H9 (cell line): ENCODE data around the gene MCM8. TPM values are rescaled to one million over a fixed set of nuclear protein-coding genes. Genes with fewer than 3 reads are reported as not detected.

Experiments
- DNase-seq: peaks from one replicate; pipeline ENCODE4 v3.0.0-alpha.2; 2017
- H2AFZ ChIP-seq: one replicate; pipeline ENCODE4 v1.6.1; 2013; ENCODE audit warnings: mild to moderate bottlenecking, low read length, control low read depth, moderate library complexity
- H2AK5ac ChIP-seq: 2 replicates; pipeline ENCODE4 v1.6.1; 2013; ENCODE audit warnings: low read length, control low read depth, mixed read lengths; ENCODE audit not compliant: insufficient read length
- H2BK120ac ChIP-seq: one replicate; pipeline ENCODE4 v1.6.1; 2013; ENCODE audit warnings: low read depth, mild to moderate bottlenecking, low read length, control low read depth, inconsistent platforms; ENCODE audit not compliant: poor library complexity, severe bottlenecking
- H2BK12ac ChIP-seq: 2 replicates; pipeline ENCODE4 v1.6.1; 2013; ENCODE audit warnings: low read length, control low read depth, mixed read lengths, low read depth; ENCODE audit not compliant: insufficient read length
- H2BK15ac ChIP-seq: 2 replicates; pipeline ENCODE4 v1.6.1; 2013; ENCODE audit warnings: low read depth, low read length, control low read depth
- H2BK20ac ChIP-seq: one replicate; pipeline ENCODE4 v1.6.1; 2013; ENCODE audit warnings: low read depth, mild to moderate bottlenecking, low read length, control low read depth, inconsistent platforms; ENCODE audit not compliant: poor library complexity, severe bottlenecking
- H2BK5ac ChIP-seq: 2 replicates; pipeline ENCODE4 v1.6.1; 2013; ENCODE audit warnings: low read length, control low read depth, mixed read lengths; ENCODE audit not compliant: insufficient read length
- H3K14ac ChIP-seq: 2 replicates; pipeline ENCODE4 v1.6.1; 2013; ENCODE audit warnings: low read length, control low read depth; ENCODE audit not compliant: insufficient read depth
- H3K18ac ChIP-seq: 2 replicates; pipeline ENCODE4 v1.6.1; 2013; ENCODE audit warnings: low read depth, mild to moderate bottlenecking, mixed read lengths, low read length, control low read depth; ENCODE audit not compliant: insufficient read length
- H3K23ac ChIP-seq: 2 replicates; pipeline ENCODE4 v1.6.1; 2013; ENCODE audit warnings: low read length, control low read depth, mixed read lengths, low read depth; ENCODE audit not compliant: insufficient read length
- H3K23me2 ChIP-seq: 2 replicates; pipeline ENCODE4 v1.6.1; 2013; ENCODE audit warnings: low read depth, mild to moderate bottlenecking, mixed read lengths, low read length, control low read depth; ENCODE audit not compliant: insufficient read length, poor library complexity, severe bottlenecking
- H3K27ac ChIP-seq: 2 replicates; pipeline ENCODE4 v1.5.1; 2013; ENCODE audit warnings: low read length, control low read depth, mixed read lengths, low read depth; ENCODE audit not compliant: insufficient read length
- H3K27me3 ChIP-seq: 2 replicates; pipeline ENCODE4 v1.6.1; 2013; ENCODE audit warnings: low read length, control low read depth, inconsistent platforms; ENCODE audit not compliant: insufficient read depth
- H3K4ac ChIP-seq: 2 replicates; pipeline ENCODE4 v1.6.1; 2013; ENCODE audit warnings: low read depth, mild to moderate bottlenecking, control low read depth, inconsistent platforms, low read length, moderate library complexity
- H3K4me1 ChIP-seq: 2 replicates; pipeline ENCODE4 v1.6.1; 2013; ENCODE audit warnings: low read length, control low read depth, inconsistent platforms; ENCODE audit not compliant: insufficient read depth
- H3K4me2 ChIP-seq: 2 replicates; pipeline ENCODE4 v1.6.1; 2013; ENCODE audit warnings: low read length, control low read depth, mixed read lengths; ENCODE audit not compliant: insufficient read length, insufficient read depth
- H3K56ac ChIP-seq: 2 replicates; pipeline ENCODE4 v1.6.1; 2013; ENCODE audit warnings: low read depth, mild to moderate bottlenecking, mixed read lengths, low read length, control low read depth; ENCODE audit not compliant: insufficient read length
- H3K79me1 ChIP-seq: 2 replicates; pipeline ENCODE4 v1.6.1; 2013; ENCODE audit warnings: low read depth, mild to moderate bottlenecking, moderate library complexity, low read length, control low read depth, inconsistent platforms; ENCODE audit not compliant: insufficient read depth, poor library complexity, severe bottlenecking
- H3K79me2 ChIP-seq: 2 replicates; pipeline ENCODE4 v1.6.1; 2013; ENCODE audit warnings: low read length, control low read depth, inconsistent platforms; ENCODE audit not compliant: insufficient read depth
- H3K9ac ChIP-seq: 2 replicates; pipeline ENCODE4 v1.6.1; 2013; ENCODE audit warnings: low read length, control low read depth, mixed read lengths; ENCODE audit not compliant: insufficient read length; ENCODE audit errors: extremely low read depth
- H3K9me3 ChIP-seq: one replicate; pipeline ENCODE4 v1.6.1; 2013; ENCODE audit warnings: low read depth, low read length, inconsistent platforms; ENCODE audit not compliant: control insufficient read depth
- H3T11ph ChIP-seq: one replicate; pipeline ENCODE4 v1.6.1; 2013; ENCODE audit warnings: mild to moderate bottlenecking, low read length, control low read depth, inconsistent platforms
- H4K20me1 ChIP-seq: one replicate; pipeline ENCODE4 v1.6.1; 2013; ENCODE audit not compliant: control insufficient read depth, insufficient read length, insufficient read depth
- H4K5ac ChIP-seq: 2 replicates; pipeline ENCODE4 v1.6.1; 2013; ENCODE audit warnings: low read depth, mild to moderate bottlenecking, mixed read lengths, low read length, control low read depth; ENCODE audit not compliant: insufficient read length
- H4K8ac ChIP-seq: replicated peaks from 2 replicates; pipeline ENCODE4 v1.6.1; 2013; ENCODE audit warnings: low read length, control low read depth, mixed read lengths, low read depth; ENCODE audit not compliant: insufficient read length
- H4K91ac ChIP-seq: 2 replicates; pipeline ENCODE4 v1.6.1; 2013; ENCODE audit warnings: low read depth, mild to moderate bottlenecking, moderate library complexity, mixed read lengths, low read length, control low read depth; ENCODE audit not compliant: insufficient read length
- H3K27ac Mint-ChIP-seq, 3 experiments: 2 replicates in 2 of 3; 3 replicates in 1 of 3; pipeline ENCODE4 v1.8.0; 2020 to 2021; ENCODE audit warnings: mixed read lengths in 3 of 3, mild to moderate bottlenecking in 1 of 3, moderate library complexity in 1 of 3
- H3K27me3 Mint-ChIP-seq: 2 replicates; pipeline ENCODE4 v1.8.0; 2021; ENCODE audit warnings: low read depth, mild to moderate bottlenecking, moderate library complexity, mixed read lengths
- H3K36me3 Mint-ChIP-seq, 3 experiments: 2 replicates in 2 of 3; 3 replicates in 1 of 3; pipeline ENCODE4 v1.8.0; 2020 to 2021; ENCODE audit warnings: low read depth in 3 of 3, mixed read lengths in 3 of 3; ENCODE audit not compliant: insufficient read depth in 1 of 3
- H3K4me1 Mint-ChIP-seq, 2 experiments: 2 replicates each; pipeline ENCODE4 v1.8.0; 2020; ENCODE audit warnings: mixed read lengths in 2 of 2
- H3K4me3 Mint-ChIP-seq, 2 experiments: 2 replicates in 1 of 2; 3 replicates in 1 of 2; pipeline ENCODE4 v1.8.0; 2020 to 2021; ENCODE audit warnings: mild to moderate bottlenecking in 2 of 2, mixed read lengths in 2 of 2, moderate library complexity in 1 of 2
- H3K9me3 Mint-ChIP-seq, 2 experiments: 2 replicates in 1 of 2; 3 replicates in 1 of 2; pipeline ENCODE4 v1.8.0; 2020; ENCODE audit warnings: mild to moderate bottlenecking in 2 of 2, mixed read lengths in 2 of 2, moderate library complexity in 1 of 2
- WGBS: extraction: QIAGEN DNeasy Blood & Tissue Kit; methylation state at CpG from one replicate; pipeline ENCODE4 v1.1.7; 2013; ENCODE audit warnings: missing lambda C conversion rate, low lambda C conversion rate, mixed read lengths; ENCODE audit not compliant: insufficient read length; ENCODE audit errors: extremely low coverage; 5-methylcytosine and 5-hydroxymethylcytosine counted together
- total RNA-seq: library from RNA; stranded (reverse); gene quantifications from 2 replicates; pipeline ENCODE4 v1.2.1, GENCODE V29; 2021
- TF ChIP-seq, protein P1 (sequence below): fragments of 200-600 bp; sonication (generic); conservative IDR thresholded peaks from 3 replicates; pipeline ENCODE4 v1.8.0; 2021; ENCODE audit warnings: antibody characterized with exemption, mild to moderate bottlenecking

The MCM8 gene
- total RNA-seq, 1 experiment from 2014 or later = 32.2 TPM

DNA sequence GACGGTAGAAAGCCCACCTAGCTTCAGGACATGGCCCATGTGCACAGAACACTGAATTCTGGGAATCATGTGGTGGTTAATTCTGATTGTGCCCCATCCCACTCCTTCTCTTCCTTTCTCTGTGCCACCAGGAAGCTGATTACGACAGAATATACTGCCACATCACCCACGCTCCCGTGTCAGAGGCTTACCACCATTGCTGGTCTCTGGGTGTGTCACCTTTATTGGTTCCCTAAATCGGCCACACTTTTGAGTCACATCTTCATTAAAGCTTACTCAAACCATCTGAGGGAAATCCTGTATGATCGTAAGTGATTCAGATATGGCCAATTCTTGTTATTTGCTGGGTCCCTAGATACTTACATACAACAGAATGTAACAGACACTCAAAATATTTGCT is 3.2 kb upstream of the MCM8 start:
- Histone ChIP-seq H2BK20ac (no peak overlapping the region), H3K23ac (no peak overlapping the region), H4K5ac (no peak overlapping the region), H2AFZ (no peak overlapping the region), H3K79me2 (peaks cover 3% of the 10 kb centered on the region; the same call in 1 of the 2 replicates), H3K14ac (no peak overlapping the region), H3K4ac (no peak overlapping the region), H3K27ac (no peak overlapping the region), H3K9me3 (no peaks in the 10 kb centered on the region), H4K20me1 (no peaks in the 10 kb centered on the region), H2BK15ac (no peak overlapping the region), H3K27me3 (no peaks in the 10 kb centered on the region), H3K9ac (no peak overlapping the region), H3K4me1 (no peaks in the 10 kb centered on the region; the same call in 1 of the 2 replicates), H3T11ph (no peak overlapping the region), H3K23me2 (peaks cover 7% of the 10 kb centered on the region), H2BK12ac (no peak overlapping the region), H4K8ac (no peak overlapping the region), H2AK5ac (no peak overlapping the region), H3K56ac (no peak overlapping the region), H2BK120ac (no peak overlapping the region), H2BK5ac (no peak overlapping the region), H3K4me2 (no peak overlapping the region), H4K91ac (no peak overlapping the region), H3K18ac (no peak overlapping the region), H3K79me1 (peaks cover 13% of the 10 kb centered on the region)
- TF ChIP-seq, protein P1, sequence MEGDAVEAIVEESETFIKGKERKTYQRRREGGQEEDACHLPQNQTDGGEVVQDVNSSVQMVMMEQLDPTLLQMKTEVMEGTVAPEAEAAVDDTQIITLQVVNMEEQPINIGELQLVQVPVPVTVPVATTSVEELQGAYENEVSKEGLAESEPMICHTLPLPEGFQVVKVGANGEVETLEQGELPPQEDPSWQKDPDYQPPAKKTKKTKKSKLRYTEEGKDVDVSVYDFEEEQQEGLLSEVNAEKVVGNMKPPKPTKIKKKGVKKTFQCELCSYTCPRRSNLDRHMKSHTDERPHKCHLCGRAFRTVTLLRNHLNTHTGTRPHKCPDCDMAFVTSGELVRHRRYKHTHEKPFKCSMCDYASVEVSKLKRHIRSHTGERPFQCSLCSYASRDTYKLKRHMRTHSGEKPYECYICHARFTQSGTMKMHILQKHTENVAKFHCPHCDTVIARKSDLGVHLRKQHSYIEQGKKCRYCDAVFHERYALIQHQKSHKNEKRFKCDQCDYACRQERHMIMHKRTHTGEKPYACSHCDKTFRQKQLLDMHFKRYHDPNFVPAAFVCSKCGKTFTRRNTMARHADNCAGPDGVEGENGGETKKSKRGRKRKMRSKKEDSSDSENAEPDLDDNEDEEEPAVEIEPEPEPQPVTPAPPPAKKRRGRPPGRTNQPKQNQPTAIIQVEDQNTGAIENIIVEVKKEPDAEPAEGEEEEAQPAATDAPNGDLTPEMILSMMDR = no peak
- Mint-ChIP-seq H3K27me3 (no peaks in the 10 kb centered on the region; the same call in 1 of the 2 replicates), H3K4me1 (peaks cover 8 to 14% of the 10 kb centered on the region in 2 experiments), H3K36me3 (peaks cover 12 to 66% (median 36%) of the 10 kb centered on the region in 3 experiments; a peak in 5 of 7 replicates), H3K4me3 (no peak overlapping the region), H3K9me3 (no peaks in the 10 kb centered on the region; a peak in 1 of 5 replicates), H3K27ac (no peak overlapping the region)
- no CpG with 5 or more reads among the region's 6 CpGs for WGBS
- DNase-seq = no peak
